KMS-11 (cell line): ENCODE measurements around the gene CUEDC2.

Source experiments
- H2AFZ ChIP-seq: fragments of 200-600 bp; sonication (generic); 2 replicates; pipeline ENCODE4 v1.6.1; 2016; ENCODE audit warnings: antibody characterized with exemption, mixed run types, low read depth
- H3K27ac ChIP-seq: fragments of 200-600 bp; sonication (generic); 2 replicates; pipeline ENCODE4 v1.6.1; 2016; ENCODE audit warnings: mild to moderate bottlenecking, mixed run types
- H3K27me3 ChIP-seq: fragments of 200-600 bp; sonication (generic); 2 replicates; pipeline ENCODE4 v1.6.1; 2017; ENCODE audit warnings: mild to moderate bottlenecking, low read depth, mixed run types, moderate library complexity; ENCODE audit not compliant: insufficient read depth
- H3K36me3 ChIP-seq: fragments of 200-600 bp; sonication (generic); 2 replicates; pipeline ENCODE4 v1.6.1; 2017; ENCODE audit warnings: mild to moderate bottlenecking, mixed run types; ENCODE audit not compliant: insufficient read depth
- H3K4me1 ChIP-seq: fragments of 200-600 bp; sonication (generic); 2 replicates; pipeline ENCODE4 v1.6.1; 2016; ENCODE audit warnings: mild to moderate bottlenecking, low read depth, mixed run types; ENCODE audit not compliant: poor library complexity, severe bottlenecking
- H3K4me2 ChIP-seq: fragments of 200-600 bp; sonication (generic); 2 replicates; pipeline ENCODE4 v1.7.0; 2016; ENCODE audit warnings: mild to moderate bottlenecking, mixed run types
- H3K4me3 ChIP-seq: fragments of 200-600 bp; sonication (generic); IDR thresholded peaks from 2 replicates; pipeline ENCODE4 v1.6.1; 2017; ENCODE audit warnings: low read depth, low read length, mixed read lengths; ENCODE audit not compliant: insufficient read depth
- H3K79me2 ChIP-seq: fragments of 200-600 bp; sonication (generic); 2 replicates; pipeline ENCODE4 v1.6.1; 2016; ENCODE audit warnings: low read depth, mixed run types; ENCODE audit not compliant: insufficient read depth
- H3K9ac ChIP-seq: fragments of 200-600 bp; sonication (generic); 2 replicates; pipeline ENCODE4 v1.6.1; 2016; ENCODE audit warnings: mild to moderate bottlenecking, mixed run types
- H4K20me1 ChIP-seq: fragments of 200-600 bp; sonication (generic); 2 replicates; pipeline ENCODE4 v1.6.1; 2016; ENCODE audit warnings: mild to moderate bottlenecking, mixed run types; ENCODE audit not compliant: insufficient read depth
- CTCF ChIP-seq: fragments of 200-600 bp; sonication (generic); conservative IDR thresholded peaks from 2 replicates; pipeline ENCODE4 v1.6.1; 2017; ENCODE audit warnings: low read depth, mild to moderate bottlenecking, antibody characterized with exemption, low read length, moderate library complexity, mixed read lengths

The CUEDC2 gene

GRCh38 chr10:102379383-102379782 lies 53.0 kb downstream of the CUEDC2 start:
- H3K4me3 ChIP-seq, result no peak overlapping the region
- H3K36me3 ChIP-seq, result no peaks in the 10 kb centered on the region
- H4K20me1 ChIP-seq, result no peaks in the 10 kb centered on the region
- H3K4me1 ChIP-seq, result peaks cover 3% of the 10 kb centered on the region
- no peak for TF ChIP-seq CTCF
- no peak overlapping the region for H3K27ac ChIP-seq
- H3K27me3 ChIP-seq, result no peaks in the 10 kb centered on the region
- no peak overlapping the region for H3K9ac ChIP-seq
- no peak overlapping the region for H3K4me2 ChIP-seq
- H2AFZ ChIP-seq, result no peak overlapping the region
- H3K79me2 ChIP-seq, result no peaks in the 10 kb centered on the region

DNA sequence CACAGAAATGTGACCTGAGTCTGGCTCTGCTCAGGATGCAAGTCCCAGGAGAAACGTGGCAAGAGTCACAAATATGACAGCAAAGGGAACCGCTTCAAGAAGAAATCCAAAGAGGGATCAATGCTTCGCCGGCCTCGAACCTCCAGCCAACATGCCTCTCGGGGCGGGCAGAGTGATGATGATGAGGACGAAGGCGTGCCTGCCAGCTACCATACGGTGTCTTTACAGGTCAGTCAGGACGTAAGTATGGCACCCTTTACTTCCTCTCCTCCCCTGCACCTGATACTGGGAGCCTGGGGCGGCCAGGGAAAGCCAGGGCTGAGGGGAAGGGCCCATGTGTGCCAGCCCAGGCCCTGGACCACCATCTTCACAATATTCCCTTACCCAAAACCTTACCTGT lies 55.5 kb downstream of the CUEDC2 start:
- Histone ChIP-seq H3K36me3 (no peaks in the 10 kb centered on the region), H3K4me3 (no peak overlapping the region), H2AFZ (no peak overlapping the region), H3K4me1 (no peaks in the 10 kb centered on the region), H4K20me1 (no peaks in the 10 kb centered on the region), H3K27me3 (no peaks in the 10 kb centered on the region), H3K79me2 (no peaks in the 10 kb centered on the region), H3K4me2 (no peak overlapping the region), H3K9ac (no peak overlapping the region), H3K27ac (no peak overlapping the region)
- no peak for TF ChIP-seq CTCF

DNA sequence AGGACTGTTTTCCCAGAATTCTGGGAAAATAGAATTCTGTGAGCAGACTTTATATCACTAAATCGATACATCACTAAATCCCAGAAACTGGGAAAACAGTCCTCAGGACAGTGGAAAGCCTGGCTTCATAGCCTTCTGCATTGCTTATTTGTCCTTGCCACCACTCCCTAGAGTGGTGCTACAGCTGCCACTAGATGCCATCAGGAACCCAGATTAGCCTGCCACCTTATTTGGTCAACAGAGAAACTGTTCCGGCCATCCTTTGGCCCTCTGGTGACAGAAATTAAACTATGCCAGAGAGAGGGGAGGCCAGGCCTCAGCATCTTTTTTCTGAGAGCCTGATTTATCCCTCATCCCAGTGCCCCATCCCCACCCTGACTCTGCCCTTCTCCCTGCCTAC lies 56.5 kb downstream of the CUEDC2 start:
- Histone ChIP-seq H3K4me1 (no peaks in the 10 kb centered on the region), H3K4me3 (no peak overlapping the region), H3K36me3 (no peaks in the 10 kb centered on the region), H3K27me3 (no peaks in the 10 kb centered on the region), H3K79me2 (no peaks in the 10 kb centered on the region), H4K20me1 (no peaks in the 10 kb centered on the region), H2AFZ (no peak overlapping the region), H3K9ac (no peak overlapping the region), H3K4me2 (no peak overlapping the region), H3K27ac (no peak overlapping the region)
- no peak for TF ChIP-seq CTCF

- Histone ChIP-seq H3K36me3 (no peaks in the 10 kb centered on the region; the same call in 1 of the 2 replicates), H4K20me1 (no peaks in the 10 kb centered on the region), H3K4me3 (no peak overlapping the region), H3K4me1 (no peaks in the 10 kb centered on the region), H2AFZ (no peak overlapping the region), H3K79me2 (no peaks in the 10 kb centered on the region), H3K27ac (no peak overlapping the region), H3K27me3 (no peaks in the 10 kb centered on the region), H3K4me2 (no peak overlapping the region), H3K9ac (no peak overlapping the region)
- no peak for TF ChIP-seq CTCF
Measured at GRCh38 chr10:102375250-102375649, 57.1 kb downstream of the CUEDC2 start.
